Measurements from ENCODE around the gene FYCO1. TPM values are rescaled to one million over a fixed set of nuclear protein-coding genes. Genes with fewer than 3 reads are reported as not detected.
"Not testable (repeated sequence)": the region's sequence is repeated elsewhere in the genome, so short reads cannot be mapped to it uniquely, and the experiment has no call there.

Gene FYCO1
- polyA plus RNA-seq (2013, experiment 1 of 2), result 4.3 TPM
- 4.3 TPM for polyA plus RNA-seq (2013, experiment 2 of 2)

GRCh38 chr3:45995236-45996192, at the start of gene FYCO1:
FYCO1 (minus strand) TSS chr3:45995824; CDS start chr3:45984910, 10,914 bp downstream.
- Histone ChIP-seq H3K36me3 (ENCODE audit: insufficient read depth, low read length) (no peaks in the 10 kb centered on the region), H3K27ac (ENCODE audit: low read depth, low read length) (no peak within 1 kb of the TSS)

GRCh38 chr3:46038916-46039315, 43.3 kb upstream of the FYCO1 start:
- no peak overlapping the region for H3K9ac ChIP-seq (ENCODE audit: low read depth, low read length)
- 100% methylated on average over 1 of the region's 1 CpG for WGBS
- no peaks in the 10 kb centered on the region for H3K27me3 ChIP-seq (ENCODE audit: insufficient read depth, low read length)
- no peaks in the 10 kb centered on the region for H3K36me3 ChIP-seq (ENCODE audit: insufficient read depth, low read length)
- H3K4me3 ChIP-seq (ENCODE audit: low read length), result no peak overlapping the region
- no peak overlapping the region for H3K27ac ChIP-seq (ENCODE audit: low read depth, low read length)
- no peaks in the 10 kb centered on the region for H3K4me1 ChIP-seq (ENCODE audit: insufficient read depth, low read length)
- 0 out of 2 replicates have a peak, but pooled peaks cover 3% of the 10 kb centered on the region for H3K9me3 ChIP-seq (ENCODE audit: insufficient read depth, low read depth, low read length)

More at GRCh38 chr3:45995236-45996192, at the start of gene FYCO1:
- peak within 1 kb of the TSS; percentile 75 for H3K9ac ChIP-seq (ENCODE audit: low read depth, low read length)
- peak within 1 kb of the TSS; percentile 91 for H3K4me3 ChIP-seq (ENCODE audit: low read length)
- 3% methylated on average over 67 of the region's 67 CpGs for WGBS
- peaks cover 24% of the 10 kb centered on the region for H3K4me1 ChIP-seq (ENCODE audit: insufficient read depth, low read length)
- no peaks in the 10 kb centered on the region for H3K9me3 ChIP-seq (ENCODE audit: insufficient read depth, low read depth, low read length)
- H3K27me3 ChIP-seq (ENCODE audit: insufficient read depth, low read length), result peaks cover 6% of the 10 kb centered on the region

GRCh38 chr3:46038071-46038470, 42.4 kb upstream of the FYCO1 start:
- H3K27me3 ChIP-seq (ENCODE audit: insufficient read depth, low read length), result not testable (repeated sequence)

GRCh38 chr3:46036191-46036590, 40.6 kb upstream of the FYCO1 start:
- 100% methylated on average over 1 of the region's 1 CpG for WGBS
- no peak overlapping the region for H3K27ac ChIP-seq (ENCODE audit: low read depth, low read length)

More at GRCh38 chr3:46038071-46038470, 42.4 kb upstream of the FYCO1 start:
- H3K4me1 ChIP-seq (ENCODE audit: insufficient read depth, low read length); H3K27ac ChIP-seq (ENCODE audit: low read depth, low read length); H3K9me3 ChIP-seq (ENCODE audit: insufficient read depth, low read depth, low read length); H3K36me3 ChIP-seq (ENCODE audit: insufficient read depth, low read length); H3K9ac ChIP-seq (ENCODE audit: low read depth, low read length); H3K4me3 ChIP-seq (ENCODE audit: low read length): not testable (repeated sequence)
- WGBS, result 95% methylated on average over 3 of the region's 3 CpGs

GRCh38 chr3:46031747-46032146, 36.1 kb upstream of the FYCO1 start:
- H3K27ac ChIP-seq (ENCODE audit: low read depth, low read length), result no peak overlapping the region
- H3K36me3 ChIP-seq (ENCODE audit: insufficient read depth, low read length), result no peaks in the 10 kb centered on the region
- H3K27me3 ChIP-seq (ENCODE audit: insufficient read depth, low read length), result no peaks in the 10 kb centered on the region
- H3K4me1 ChIP-seq (ENCODE audit: insufficient read depth, low read length), result no peaks in the 10 kb centered on the region
- no peak overlapping the region for H3K4me3 ChIP-seq (ENCODE audit: low read length)
- peaks cover 34% of the 10 kb centered on the region for H3K9me3 ChIP-seq (ENCODE audit: insufficient read depth, low read depth, low read length)
- no peak overlapping the region for H3K9ac ChIP-seq (ENCODE audit: low read depth, low read length)
- WGBS, result 100% methylated on average over 2 of the region's 2 CpGs

More at GRCh38 chr3:46036191-46036590, 40.6 kb upstream of the FYCO1 start:
- H3K9me3 ChIP-seq (ENCODE audit: insufficient read depth, low read depth, low read length), result peaks cover 15% of the 10 kb centered on the region
- no peaks in the 10 kb centered on the region for H3K27me3 ChIP-seq (ENCODE audit: insufficient read depth, low read length)
- H3K36me3 ChIP-seq (ENCODE audit: insufficient read depth, low read length), result no peaks in the 10 kb centered on the region
- H3K4me3 ChIP-seq (ENCODE audit: low read length), result no peak overlapping the region
- H3K4me1 ChIP-seq (ENCODE audit: insufficient read depth, low read length), result no peaks in the 10 kb centered on the region
- no peak overlapping the region for H3K9ac ChIP-seq (ENCODE audit: low read depth, low read length)

GRCh38 chr3:46031269-46031668, 35.6 kb upstream of the FYCO1 start:
- H3K36me3 ChIP-seq (ENCODE audit: insufficient read depth, low read length), result no peaks in the 10 kb centered on the region
- no peaks in the 10 kb centered on the region for H3K27me3 ChIP-seq (ENCODE audit: insufficient read depth, low read length)
- H3K27ac ChIP-seq (ENCODE audit: low read depth, low read length), result no peak overlapping the region
- no peaks in the 10 kb centered on the region for H3K4me1 ChIP-seq (ENCODE audit: insufficient read depth, low read length)
- WGBS, result 89% methylated on average over 4 of the region's 4 CpGs
- no peak overlapping the region for H3K4me3 ChIP-seq (ENCODE audit: low read length)
- no peak overlapping the region for H3K9ac ChIP-seq (ENCODE audit: low read depth, low read length)
- H3K9me3 ChIP-seq (ENCODE audit: insufficient read depth, low read depth, low read length), result peaks cover 34% of the 10 kb centered on the region

- no peaks in the 10 kb centered on the region for H3K4me1 ChIP-seq (ENCODE audit: insufficient read depth, low read length)
- no peak overlapping the region for H3K9ac ChIP-seq (ENCODE audit: low read depth, low read length)
- no peaks in the 10 kb centered on the region for H3K27me3 ChIP-seq (ENCODE audit: insufficient read depth, low read length)
- no peaks in the 10 kb centered on the region for H3K36me3 ChIP-seq (ENCODE audit: insufficient read depth, low read length)
- no peak overlapping the region for H3K4me3 ChIP-seq (ENCODE audit: low read length)
- no peak overlapping the region for H3K27ac ChIP-seq (ENCODE audit: low read depth, low read length)
- H3K9me3 ChIP-seq (ENCODE audit: insufficient read depth, low read depth, low read length), result peaks cover 34% of the 10 kb centered on the region
- WGBS, result 92% methylated on average over 6 of the region's 6 CpGs
Observed at GRCh38 chr3:46030626-46031025, 35.0 kb upstream of the FYCO1 start.

GRCh38 chr3:46029953-46030543, 34.4 kb upstream of the FYCO1 start:
- Histone ChIP-seq H3K9ac (ENCODE audit: low read depth, low read length) (no peak overlapping the region), H3K27me3 (ENCODE audit: insufficient read depth, low read length) (no peaks in the 10 kb centered on the region), H3K9me3 (ENCODE audit: insufficient read depth, low read depth, low read length) (peaks cover 34% of the 10 kb centered on the region), H3K4me3 (ENCODE audit: low read length) (no peak overlapping the region), H3K36me3 (ENCODE audit: insufficient read depth, low read length) (no peaks in the 10 kb centered on the region), H3K4me1 (ENCODE audit: insufficient read depth, low read length) (no peaks in the 10 kb centered on the region), H3K27ac (ENCODE audit: low read depth, low read length) (no peak overlapping the region)
- WGBS, result 100% methylated on average over 1 of the region's 1 CpG

GRCh38 chr3:46027736-46028397, 32.2 kb upstream of the FYCO1 start:
- no peak overlapping the region for H3K27ac ChIP-seq (ENCODE audit: low read depth, low read length)
- no peaks in the 10 kb centered on the region for H3K27me3 ChIP-seq (ENCODE audit: insufficient read depth, low read length)
- WGBS, result 91% methylated on average over 5 of the region's 6 CpGs
- H3K4me1 ChIP-seq (ENCODE audit: insufficient read depth, low read length), result no peaks in the 10 kb centered on the region
- H3K9me3 ChIP-seq (ENCODE audit: insufficient read depth, low read depth, low read length), result peaks cover 34% of the 10 kb centered on the region
- H3K4me3 ChIP-seq (ENCODE audit: low read length), result no peak overlapping the region
- H3K9ac ChIP-seq (ENCODE audit: low read depth, low read length), result no peak overlapping the region
- no peaks in the 10 kb centered on the region for H3K36me3 ChIP-seq (ENCODE audit: insufficient read depth, low read length)

- no peak within 1 kb of the TSS for H3K9ac ChIP-seq (ENCODE audit: low read depth, low read length)
Observed at GRCh38 chr3:46027021-46027705, 31.5 kb upstream of the FYCO1 start, which contains the start of gene XCR1. XCR1 (minus strand) TSS chr3:46027483; CDS start chr3:46021947, 5,536 bp downstream.

More at GRCh38 chr3:46027021-46027705, 31.5 kb upstream of the FYCO1 start, which contains the start of gene XCR1:
- H3K4me3 ChIP-seq (ENCODE audit: low read length), result no peak within 1 kb of the TSS
- H3K9me3 ChIP-seq (ENCODE audit: insufficient read depth, low read depth, low read length), result peaks cover 30% of the 10 kb centered on the region
- H3K36me3 ChIP-seq (ENCODE audit: insufficient read depth, low read length), result no peaks in the 10 kb centered on the region
- 97% methylated on average over 3 of the region's 3 CpGs for WGBS
- no peaks in the 10 kb centered on the region for H3K4me1 ChIP-seq (ENCODE audit: insufficient read depth, low read length)
- H3K27ac ChIP-seq (ENCODE audit: low read depth, low read length), result no peak within 1 kb of the TSS
- H3K27me3 ChIP-seq (ENCODE audit: insufficient read depth, low read length), result no peaks in the 10 kb centered on the region
